Measurements from ENCODE around the gene AFF1. TPM values are rescaled to one million over a fixed set of nuclear protein-coding genes. Genes with fewer than 3 reads are reported as not detected.

Gene AFF1
- polyA plus RNA-seq, 1 donor (not counting 4 experiments of a cell fraction or from before 2014, with no cell fraction given), result 14.4 TPM

- Histone ChIP-seq H3K9me3 (ENCODE audit: control insufficient read depth, low read depth, low read length) (no peaks in the 10 kb centered on the region), H4K20me1 (ENCODE audit: control insufficient read depth, extremely low read depth, insufficient read depth, low read length) (no peaks in the 10 kb centered on the region), H3K4me2 (ENCODE audit: control insufficient read depth, extremely low read depth, insufficient read depth, low read depth, low read length) (no peak overlapping the region), H3K4me3 (ENCODE audit: control insufficient read depth in 2 of 3, extremely low read depth in 1 of 3, insufficient read depth in 2 of 3, low read depth in 1 of 3, low read length in 3 of 3) (no peak overlapping the region), H3K9ac (ENCODE audit: control insufficient read depth, extremely low read depth, insufficient read depth, low read length) (no peak overlapping the region), H2AFZ (ENCODE audit: control insufficient read depth, low read length) (no peak overlapping the region), H3K27ac (ENCODE audit: control insufficient read depth, insufficient read depth, low read length) (no peak overlapping the region), H3K27me3 (ENCODE audit: control insufficient read depth, extremely low read depth, insufficient read depth, low read length) (no peaks in the 10 kb centered on the region), H3K9me1 (ENCODE audit: control insufficient read depth, extremely low read depth, insufficient read depth, low read length) (no peaks in the 10 kb centered on the region), H3K36me3 (ENCODE audit: control insufficient read depth in 2 of 2, extremely low read depth in 1 of 2, insufficient read depth in 2 of 2, low read length in 2 of 2) (no peaks in the 10 kb centered on the region), H3K79me2 (ENCODE audit: control insufficient read depth, insufficient read depth, low read length) (peaks cover 15% of the 10 kb centered on the region), H3K4me1 (ENCODE audit: control insufficient read depth, extremely low read depth, insufficient read depth, low read length) (peaks cover 41% of the 10 kb centered on the region)
- TF ChIP-seq CTCF (optimal IDR thresholded peaks at IDR 0.05 in 1 of 3, IDR thresholded peaks at IDR 0.05 in 1 of 3, conservative IDR thresholded peaks at IDR 0.05 in 1 of 3; ENCODE audit: extremely low read depth in 1 of 3, insufficient read depth in 2 of 3, low read length in 3 of 3), result no peak
- no peak for TF ChIP-seq EZH2 (IDR thresholded peaks at IDR 0.05; ENCODE audit: low read length)
- dilution Hi-C loops (cut with MboI; ENCODE audit: extremely low pct_ligation_motif_present, low sequenced_read_pairs), result no loop called here
- FAIRE-seq (no peak), DNase-seq (ENCODE audit: low read depth, low spot score) (no peak)
These were observed 141.1 kb downstream of the AFF1 start for GRCh38 chr4:87075876-87076275.

GRCh38 chr4:87076690-87077358, 142.0 kb downstream of the AFF1 start:
- no peaks in the 10 kb centered on the region for H3K27me3 ChIP-seq (ENCODE audit: control insufficient read depth, extremely low read depth, insufficient read depth, low read length)
- no peak overlapping the region for H2AFZ ChIP-seq (ENCODE audit: control insufficient read depth, low read length)
- DNase-seq (ENCODE audit: low read depth, low spot score), result no peak
- dilution Hi-C loops (cut with MboI; ENCODE audit: extremely low pct_ligation_motif_present, low sequenced_read_pairs), result no loop called here
- H3K4me2 ChIP-seq (ENCODE audit: control insufficient read depth, extremely low read depth, insufficient read depth, low read depth, low read length), result peak overlapping the region; percentile 25
- no peaks in the 10 kb centered on the region for H3K9me3 ChIP-seq (ENCODE audit: control insufficient read depth, low read depth, low read length)
- TF ChIP-seq CTCF (optimal IDR thresholded peaks at IDR 0.05 in 1 of 3, IDR thresholded peaks at IDR 0.05 in 1 of 3, conservative IDR thresholded peaks at IDR 0.05 in 1 of 3; ENCODE audit: extremely low read depth in 1 of 3, insufficient read depth in 2 of 3, low read length in 3 of 3) (no peak), EZH2 (IDR thresholded peaks at IDR 0.05; ENCODE audit: low read length) (no peak)
- peak overlapping the region; percentile 8 for H3K27ac ChIP-seq (ENCODE audit: control insufficient read depth, insufficient read depth, low read length)
- no peak overlapping the region for H3K4me3 ChIP-seq (ENCODE audit: control insufficient read depth in 2 of 3, extremely low read depth in 1 of 3, insufficient read depth in 2 of 3, low read depth in 1 of 3, low read length in 3 of 3)
- no peak overlapping the region for H3K9ac ChIP-seq (ENCODE audit: control insufficient read depth, extremely low read depth, insufficient read depth, low read length)
- peaks cover 41% of the 10 kb centered on the region for H3K4me1 ChIP-seq (ENCODE audit: control insufficient read depth, extremely low read depth, insufficient read depth, low read length)
- H4K20me1 ChIP-seq (ENCODE audit: control insufficient read depth, extremely low read depth, insufficient read depth, low read length), result no peaks in the 10 kb centered on the region
- H3K9me1 ChIP-seq (ENCODE audit: control insufficient read depth, extremely low read depth, insufficient read depth, low read length), result no peaks in the 10 kb centered on the region
- peaks cover 13% of the 10 kb centered on the region for H3K79me2 ChIP-seq (ENCODE audit: control insufficient read depth, insufficient read depth, low read length)
- no peaks in the 10 kb centered on the region for H3K36me3 ChIP-seq (ENCODE audit: control insufficient read depth in 2 of 2, extremely low read depth in 1 of 2, insufficient read depth in 2 of 2, low read length in 2 of 2)
- FAIRE-seq, result peak; percentile 32

Data from keratinocyte (primary cell).